ENCODE results near the gene INPP4A.

- TF ChIP-seq CTCF (IDR thresholded peaks at IDR 0.05; ENCODE audit: insufficient read depth, low read length) = no peak
- TF ChIP-seq POLR2AphosphoS5 (IDR thresholded peaks at IDR 0.05; ENCODE audit: low read depth) = no peak
- no peak for TF ChIP-seq GABPA (IDR thresholded peaks at IDR 0.05; ENCODE audit: low read depth)
Observed at GRCh38 chr2:98442488-98442887, 2.2 kb upstream of the INPP4A start.

Data from HL-60 (cell line).